ENCODE measurements around the gene IDE.

DNA sequence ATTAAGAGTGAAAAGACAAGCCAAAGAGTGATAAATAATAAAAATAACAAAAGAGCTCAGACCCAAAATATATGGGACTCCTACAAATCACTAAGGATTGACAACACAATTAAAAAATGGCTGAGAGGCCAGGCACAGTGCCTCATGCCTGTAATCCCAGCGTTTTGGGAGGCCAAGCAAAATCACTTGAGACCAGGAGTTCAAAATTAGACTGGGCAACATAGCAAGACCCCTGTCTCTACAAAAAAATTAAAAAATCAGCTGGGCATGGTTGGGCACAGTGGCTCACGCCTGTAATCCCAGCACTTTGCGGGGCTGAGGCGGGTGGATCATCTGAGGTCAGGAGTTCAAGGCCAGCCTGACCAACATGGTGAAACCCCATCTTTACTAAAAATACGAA is 137.3 kb downstream of the IDE start:
- TF ChIP-seq, protein P1, sequence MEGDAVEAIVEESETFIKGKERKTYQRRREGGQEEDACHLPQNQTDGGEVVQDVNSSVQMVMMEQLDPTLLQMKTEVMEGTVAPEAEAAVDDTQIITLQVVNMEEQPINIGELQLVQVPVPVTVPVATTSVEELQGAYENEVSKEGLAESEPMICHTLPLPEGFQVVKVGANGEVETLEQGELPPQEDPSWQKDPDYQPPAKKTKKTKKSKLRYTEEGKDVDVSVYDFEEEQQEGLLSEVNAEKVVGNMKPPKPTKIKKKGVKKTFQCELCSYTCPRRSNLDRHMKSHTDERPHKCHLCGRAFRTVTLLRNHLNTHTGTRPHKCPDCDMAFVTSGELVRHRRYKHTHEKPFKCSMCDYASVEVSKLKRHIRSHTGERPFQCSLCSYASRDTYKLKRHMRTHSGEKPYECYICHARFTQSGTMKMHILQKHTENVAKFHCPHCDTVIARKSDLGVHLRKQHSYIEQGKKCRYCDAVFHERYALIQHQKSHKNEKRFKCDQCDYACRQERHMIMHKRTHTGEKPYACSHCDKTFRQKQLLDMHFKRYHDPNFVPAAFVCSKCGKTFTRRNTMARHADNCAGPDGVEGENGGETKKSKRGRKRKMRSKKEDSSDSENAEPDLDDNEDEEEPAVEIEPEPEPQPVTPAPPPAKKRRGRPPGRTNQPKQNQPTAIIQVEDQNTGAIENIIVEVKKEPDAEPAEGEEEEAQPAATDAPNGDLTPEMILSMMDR (IDR thresholded peaks at IDR 0.05), result no peak
- TF ChIP-seq POLR2AphosphoS5 (IDR thresholded peaks at IDR 0.05), result no peak
- TF ChIP-seq POLR2A (IDR thresholded peaks at IDR 0.05), result no peak

All from prostate gland (tissue), 2 donors.